Measurements from ENCODE around the gene ZSCAN20.
"Not testable (repeated sequence)": the region's sequence is repeated elsewhere in the genome, so short reads cannot be mapped to it uniquely, and the experiment has no call there.

Gene ZSCAN20

GRCh38 chr1:33502726-33503125 is 30.3 kb downstream of the ZSCAN20 start:
- H3K9ac ChIP-seq (ENCODE audit: low read depth, low read length): no peak overlapping the region
- no peaks in the 10 kb centered on the region for H3K4me1 ChIP-seq (ENCODE audit: insufficient read depth, low read length)
- H4K20me1 ChIP-seq (ENCODE audit: insufficient read depth, low read length): no peaks in the 10 kb centered on the region
- no peaks in the 10 kb centered on the region for H3K27me3 ChIP-seq (ENCODE audit: insufficient read depth, low read length, poor library complexity)
- H3K4me3 ChIP-seq (ENCODE audit: low read depth in 1 of 2, low read length in 2 of 2): no peak overlapping the region
- no peaks in the 10 kb centered on the region for H3K36me3 ChIP-seq (ENCODE audit: insufficient read depth, low read length)
- H3K27ac ChIP-seq (ENCODE audit: low read length): no peak overlapping the region
- H3K9me3 ChIP-seq (ENCODE audit: insufficient read depth, low read length, severe bottlenecking): no peaks in the 10 kb centered on the region
- H3K79me2 ChIP-seq (ENCODE audit: insufficient read depth, low read length): no peaks in the 10 kb centered on the region
- no peak for ATAC-seq (ENCODE audit: insufficient read depth, low read depth)
- no peak overlapping the region for H3K4me2 ChIP-seq (ENCODE audit: insufficient read depth, low read length)
- TF ChIP-seq, protein P1, sequence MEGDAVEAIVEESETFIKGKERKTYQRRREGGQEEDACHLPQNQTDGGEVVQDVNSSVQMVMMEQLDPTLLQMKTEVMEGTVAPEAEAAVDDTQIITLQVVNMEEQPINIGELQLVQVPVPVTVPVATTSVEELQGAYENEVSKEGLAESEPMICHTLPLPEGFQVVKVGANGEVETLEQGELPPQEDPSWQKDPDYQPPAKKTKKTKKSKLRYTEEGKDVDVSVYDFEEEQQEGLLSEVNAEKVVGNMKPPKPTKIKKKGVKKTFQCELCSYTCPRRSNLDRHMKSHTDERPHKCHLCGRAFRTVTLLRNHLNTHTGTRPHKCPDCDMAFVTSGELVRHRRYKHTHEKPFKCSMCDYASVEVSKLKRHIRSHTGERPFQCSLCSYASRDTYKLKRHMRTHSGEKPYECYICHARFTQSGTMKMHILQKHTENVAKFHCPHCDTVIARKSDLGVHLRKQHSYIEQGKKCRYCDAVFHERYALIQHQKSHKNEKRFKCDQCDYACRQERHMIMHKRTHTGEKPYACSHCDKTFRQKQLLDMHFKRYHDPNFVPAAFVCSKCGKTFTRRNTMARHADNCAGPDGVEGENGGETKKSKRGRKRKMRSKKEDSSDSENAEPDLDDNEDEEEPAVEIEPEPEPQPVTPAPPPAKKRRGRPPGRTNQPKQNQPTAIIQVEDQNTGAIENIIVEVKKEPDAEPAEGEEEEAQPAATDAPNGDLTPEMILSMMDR (IDR thresholded peaks at IDR 0.05; ENCODE audit: borderline replicate concordance, extremely low read depth, low read length, poor library complexity, severe bottlenecking): no peak
- TF ChIP-seq EZH2 (IDR thresholded peaks at IDR 0.05; ENCODE audit: borderline replicate concordance, low read depth, low read length, severe bottlenecking): no peak
- no peak for DNase-seq
- H2AFZ ChIP-seq (ENCODE audit: low read depth, low read length): no peak overlapping the region

DNA sequence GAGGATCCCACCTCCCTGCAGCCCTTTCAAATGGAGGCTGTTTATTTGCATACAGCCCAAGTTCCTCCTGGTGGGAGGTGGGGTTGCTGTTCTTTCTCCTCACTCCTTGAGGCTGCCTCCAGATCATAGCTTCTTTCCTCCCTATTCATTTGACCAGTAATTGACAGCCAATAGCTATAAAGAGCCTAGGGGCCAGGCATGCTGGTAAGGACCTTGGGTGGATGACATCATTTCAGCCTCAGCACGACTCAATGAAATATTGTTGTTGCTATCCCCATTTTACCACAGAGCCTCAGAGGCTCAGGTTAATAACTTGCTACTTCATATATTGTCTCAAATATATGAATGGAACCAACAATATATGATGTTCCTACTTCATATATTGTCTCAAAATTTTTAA is 31.1 kb downstream of the ZSCAN20 start:
- Histone ChIP-seq H3K27ac (ENCODE audit: low read length) (no peak overlapping the region), H3K4me1 (ENCODE audit: insufficient read depth, low read length) (no peaks in the 10 kb centered on the region), H3K79me2 (ENCODE audit: insufficient read depth, low read length) (no peaks in the 10 kb centered on the region), H2AFZ (ENCODE audit: low read depth, low read length) (no peak overlapping the region), H4K20me1 (ENCODE audit: insufficient read depth, low read length) (no peaks in the 10 kb centered on the region), H3K4me3 (ENCODE audit: low read depth in 1 of 2, low read length in 2 of 2) (no peak overlapping the region), H3K9ac (ENCODE audit: low read depth, low read length) (no peak overlapping the region), H3K27me3 (ENCODE audit: insufficient read depth, low read length, poor library complexity) (no peaks in the 10 kb centered on the region), H3K36me3 (ENCODE audit: insufficient read depth, low read length) (no peaks in the 10 kb centered on the region), H3K9me3 (ENCODE audit: insufficient read depth, low read length, severe bottlenecking) (no peaks in the 10 kb centered on the region), H3K4me2 (ENCODE audit: insufficient read depth, low read length) (no peak overlapping the region)
- DNase-seq (no peak), ATAC-seq (ENCODE audit: insufficient read depth, low read depth) (no peak)
- TF ChIP-seq, protein P1 (IDR thresholded peaks at IDR 0.05; ENCODE audit: borderline replicate concordance, extremely low read depth, low read length, poor library complexity, severe bottlenecking): no peak
- TF ChIP-seq EZH2 (IDR thresholded peaks at IDR 0.05; ENCODE audit: borderline replicate concordance, low read depth, low read length, severe bottlenecking): no peak

- Histone ChIP-seq H3K9me3 (ENCODE audit: insufficient read depth, low read length, severe bottlenecking) (no peaks in the 10 kb centered on the region), H3K4me3 (ENCODE audit: low read depth in 1 of 2, low read length in 2 of 2) (no peak overlapping the region), H3K27ac (ENCODE audit: low read length) (no peak overlapping the region), H3K36me3 (ENCODE audit: insufficient read depth, low read length) (no peaks in the 10 kb centered on the region), H3K9ac (ENCODE audit: low read depth, low read length) (no peak overlapping the region), H3K4me2 (ENCODE audit: insufficient read depth, low read length) (no peak overlapping the region), H3K79me2 (ENCODE audit: insufficient read depth, low read length) (no peaks in the 10 kb centered on the region), H3K27me3 (ENCODE audit: insufficient read depth, low read length, poor library complexity) (no peaks in the 10 kb centered on the region), H2AFZ (ENCODE audit: low read depth, low read length) (no peak overlapping the region), H3K4me1 (ENCODE audit: insufficient read depth, low read length) (no peaks in the 10 kb centered on the region), H4K20me1 (ENCODE audit: insufficient read depth, low read length) (no peaks in the 10 kb centered on the region)
- TF ChIP-seq EZH2 (IDR thresholded peaks at IDR 0.05; ENCODE audit: borderline replicate concordance, low read depth, low read length, severe bottlenecking): no peak
- TF ChIP-seq, protein P1 (IDR thresholded peaks at IDR 0.05; ENCODE audit: borderline replicate concordance, extremely low read depth, low read length, poor library complexity, severe bottlenecking): no peak
- ATAC-seq (ENCODE audit: insufficient read depth, low read depth) (no peak), DNase-seq (no peak)
Measured at GRCh38 chr1:33507661-33508060, 35.2 kb downstream of the ZSCAN20 start.

DNA sequence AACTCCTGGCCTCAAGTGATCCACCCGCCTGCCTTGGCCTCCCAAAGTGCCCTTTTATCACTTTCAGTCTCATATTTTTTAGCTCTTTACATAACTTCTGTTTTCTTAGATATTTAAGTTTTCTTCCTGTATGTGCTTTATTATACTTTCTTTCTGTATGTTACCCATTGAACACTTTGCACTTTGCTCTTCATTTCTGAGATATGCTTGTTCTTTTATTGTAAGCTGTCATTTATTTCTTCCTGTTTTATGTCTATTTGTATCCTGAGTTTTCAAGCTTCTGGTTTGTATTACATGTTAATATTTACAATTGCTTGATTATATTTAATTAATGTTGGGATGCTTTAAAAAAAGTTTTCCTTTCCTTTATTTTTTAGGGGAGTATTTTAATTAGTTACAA is 35.7 kb downstream of the ZSCAN20 start:
- Histone ChIP-seq H3K4me1 (ENCODE audit: insufficient read depth, low read length) (no peaks in the 10 kb centered on the region), H3K4me2 (ENCODE audit: insufficient read depth, low read length) (no peak overlapping the region), H3K27ac (ENCODE audit: low read length) (no peak overlapping the region), H3K27me3 (ENCODE audit: insufficient read depth, low read length, poor library complexity) (no peaks in the 10 kb centered on the region), H3K9me3 (ENCODE audit: insufficient read depth, low read length, severe bottlenecking) (no peaks in the 10 kb centered on the region), H3K36me3 (ENCODE audit: insufficient read depth, low read length) (no peaks in the 10 kb centered on the region), H3K4me3 (ENCODE audit: low read depth in 1 of 2, low read length in 2 of 2) (no peak overlapping the region), H4K20me1 (ENCODE audit: insufficient read depth, low read length) (no peaks in the 10 kb centered on the region), H3K9ac (ENCODE audit: low read depth, low read length) (no peak overlapping the region), H3K79me2 (ENCODE audit: insufficient read depth, low read length) (no peaks in the 10 kb centered on the region), H2AFZ (ENCODE audit: low read depth, low read length) (no peak overlapping the region)
- ATAC-seq (ENCODE audit: insufficient read depth, low read depth) (no peak), DNase-seq (no peak)
- TF ChIP-seq, protein P1 (IDR thresholded peaks at IDR 0.05; ENCODE audit: borderline replicate concordance, extremely low read depth, low read length, poor library complexity, severe bottlenecking): no peak

GRCh38 chr1:33509276-33509675 is 36.8 kb downstream of the ZSCAN20 start:
- not testable (repeated sequence) for H3K9ac ChIP-seq (ENCODE audit: low read depth, low read length); H3K9me3 ChIP-seq (ENCODE audit: insufficient read depth, low read length, severe bottlenecking); H4K20me1 ChIP-seq (ENCODE audit: insufficient read depth, low read length); H3K27me3 ChIP-seq (ENCODE audit: insufficient read depth, low read length, poor library complexity); H2AFZ ChIP-seq (ENCODE audit: low read depth, low read length); H3K79me2 ChIP-seq (ENCODE audit: insufficient read depth, low read length); H3K4me3 ChIP-seq (ENCODE audit: low read depth in 1 of 2, low read length in 2 of 2); H3K4me2 ChIP-seq (ENCODE audit: insufficient read depth, low read length); DNase-seq; H3K27ac ChIP-seq (ENCODE audit: low read length); H3K36me3 ChIP-seq (ENCODE audit: insufficient read depth, low read length); H3K4me1 ChIP-seq (ENCODE audit: insufficient read depth, low read length); ATAC-seq (ENCODE audit: insufficient read depth, low read depth)

All from DND-41 (cell line).